CD4-positive, CD25-positive, alpha-beta regulatory T cell (primary cell): ENCODE measurements around the gene PARN. TPM values are rescaled to one million over a fixed set of nuclear protein-coding genes. Genes with fewer than 3 reads are reported as not detected.
"Not testable (repeated sequence)": the region's sequence is repeated elsewhere in the genome, so short reads cannot be mapped to it uniquely, and the experiment has no call there.

Experiments
- ATAC-seq, 2 donors: fragments of 150-1000 bp; cut with Tn5 transposase; one replicate each; pipeline ENCODE4 v1.10.0; 2021; ENCODE audit warnings: low read depth in 2 of 2, moderate number of reproducible peaks in 2 of 2, moderate library complexity in 1 of 2
- DNase-seq, 3 donors: peaks; one replicate each; pipeline versions ENCODE4 v3.0.0 to v3.0.0-alpha.2; 2012 to 2022; ENCODE audit warnings: mixed read lengths in 1 of 3
- H3K27ac ChIP-seq: one replicate; pipeline ENCODE4 v1.7.0; 2013; ENCODE audit warnings: mild to moderate bottlenecking, low read length; ENCODE audit not compliant: insufficient read depth, poor library complexity, severe bottlenecking
- H3K27me3 ChIP-seq: one replicate; pipeline ENCODE4 v1.7.0; 2013; ENCODE audit warnings: low read length; ENCODE audit not compliant: control insufficient read depth, insufficient read depth
- H3K36me3 ChIP-seq: one replicate; pipeline ENCODE4 v1.7.0; 2013; ENCODE audit warnings: mild to moderate bottlenecking, low read length, moderate library complexity; ENCODE audit not compliant: control insufficient read depth, insufficient read depth
- H3K4me1 ChIP-seq: 2 replicates; pipeline ENCODE4 v1.7.0; 2013; ENCODE audit warnings: mild to moderate bottlenecking, low read length; ENCODE audit not compliant: insufficient read depth, control insufficient read depth, poor library complexity, severe bottlenecking
- H3K4me3 ChIP-seq: one replicate; pipeline ENCODE4 v1.7.0; 2013; ENCODE audit warnings: low read depth, mild to moderate bottlenecking, low read length, moderate library complexity
- H3K9me3 ChIP-seq, 2 experiments: 1 replicate in 1 of 2; 2 replicates in 1 of 2; pipeline ENCODE4 v1.7.0; 2013; ENCODE audit warnings: low read length in 2 of 2, mild to moderate bottlenecking in 1 of 2, moderate library complexity in 1 of 2; ENCODE audit not compliant: control insufficient read depth in 2 of 2
- H3K27ac Mint-ChIP-seq, 3 donors: one replicate each; pipeline ENCODE4 v1.8.0; 2020 to 2022; ENCODE audit warnings: mild to moderate bottlenecking in 3 of 3, mixed read lengths in 3 of 3, moderate library complexity in 2 of 3
- H3K27me3 Mint-ChIP-seq: one replicate; pipeline ENCODE4 v1.8.0; 2022; ENCODE audit warnings: mild to moderate bottlenecking, mixed read lengths
- H3K36me3 Mint-ChIP-seq: one replicate; pipeline ENCODE4 v1.8.0; 2020; ENCODE audit warnings: mixed read lengths
- H3K4me1 Mint-ChIP-seq, 4 donors: one replicate each; pipeline ENCODE4 v1.8.0; 2020 to 2022; ENCODE audit warnings: mixed read lengths in 4 of 4, mild to moderate bottlenecking in 1 of 4
- H3K4me3 Mint-ChIP-seq, 4 donors: one replicate each; pipeline ENCODE4 v1.8.0; 2020 to 2022; ENCODE audit warnings: mild to moderate bottlenecking in 4 of 4, mixed read lengths in 4 of 4, moderate library complexity in 3 of 4
- H3K9me3 Mint-ChIP-seq, 7 donors: one replicate each; pipeline ENCODE4 v1.8.0; 2020 to 2022; ENCODE audit warnings: mixed read lengths in 7 of 7, mild to moderate bottlenecking in 3 of 7, moderate library complexity in 2 of 7
- polyA plus RNA-seq, 4 donors: library from polyadenylated mRNA; unstranded; fragments of 300-500 nt; fragmentation: Illumina TruSeq; gene quantifications; one replicate each; pipeline ENCODE4 v1.2.3, GENCODE V29; 2021
- total RNA-seq: library from RNA; stranded (reverse); gene quantifications from one replicate; pipeline ENCODE4 v1.2.3, GENCODE V29; 2022

The PARN gene
- total and polyA plus RNA-seq, 5 donors from 2014 or later, result 36.2 to 50.9 (median 46.6) TPM

DNA sequence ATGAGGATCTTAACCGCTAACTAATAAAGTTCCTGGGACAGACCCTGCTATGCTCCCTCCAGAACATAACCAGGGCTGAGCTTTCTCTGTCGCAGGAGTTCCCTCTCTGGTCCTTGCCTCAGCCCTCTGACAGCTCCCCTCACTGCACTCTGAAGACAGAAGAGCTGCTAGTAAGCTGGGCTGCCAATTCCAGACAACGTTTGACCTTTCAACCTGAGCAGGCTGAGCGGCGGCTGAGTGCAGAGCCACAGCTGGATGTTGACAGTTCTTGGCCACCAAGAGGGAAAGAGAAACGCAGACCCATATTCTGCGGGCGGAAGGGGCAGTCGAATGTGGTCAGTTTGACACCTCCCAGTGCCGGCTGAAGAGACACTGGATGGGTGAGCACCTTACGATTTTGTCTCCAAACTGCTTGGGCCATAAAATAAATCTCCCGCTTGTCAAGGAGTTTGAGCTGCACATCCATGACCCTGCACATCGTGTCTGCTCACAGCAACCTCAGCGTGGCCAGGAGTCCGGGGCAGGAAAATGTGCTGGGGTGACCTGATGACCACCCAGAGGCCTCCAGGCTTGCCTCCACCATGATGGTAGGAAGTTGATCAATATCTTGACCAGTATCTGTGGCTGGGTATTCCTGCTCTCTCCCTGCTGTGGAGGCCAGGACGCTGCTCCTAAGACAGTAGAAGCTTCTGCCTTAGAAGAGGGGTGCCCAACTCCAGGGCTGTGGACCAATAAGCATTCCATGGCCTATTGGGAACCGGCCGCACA is 209.2 kb downstream of the PARN start:
- Mint-ChIP-seq H3K27me3 (no peaks in the 10 kb centered on the region), H3K4me1 (no peaks in the 10 kb centered on the region), H3K27ac (no peak overlapping the region), H3K9me3 (peaks cover 0 to 7% (median 0%) of the 10 kb centered on the region in 7 donors), H3K36me3 (peaks cover 17% of the 10 kb centered on the region), H3K4me3 (no peak overlapping the region)
- no peaks in the 10 kb centered on the region for H3K4me1 ChIP-seq
- H3K9me3 ChIP-seq, result no peaks in the 10 kb centered on the region
- H3K36me3 ChIP-seq, result no peaks in the 10 kb centered on the region
- no peak for DNase-seq
- no peak overlapping the region for H3K27ac ChIP-seq
- no peak for ATAC-seq
- H3K27me3 ChIP-seq, result no peaks in the 10 kb centered on the region
- H3K4me3 ChIP-seq, result no peak overlapping the region

DNA sequence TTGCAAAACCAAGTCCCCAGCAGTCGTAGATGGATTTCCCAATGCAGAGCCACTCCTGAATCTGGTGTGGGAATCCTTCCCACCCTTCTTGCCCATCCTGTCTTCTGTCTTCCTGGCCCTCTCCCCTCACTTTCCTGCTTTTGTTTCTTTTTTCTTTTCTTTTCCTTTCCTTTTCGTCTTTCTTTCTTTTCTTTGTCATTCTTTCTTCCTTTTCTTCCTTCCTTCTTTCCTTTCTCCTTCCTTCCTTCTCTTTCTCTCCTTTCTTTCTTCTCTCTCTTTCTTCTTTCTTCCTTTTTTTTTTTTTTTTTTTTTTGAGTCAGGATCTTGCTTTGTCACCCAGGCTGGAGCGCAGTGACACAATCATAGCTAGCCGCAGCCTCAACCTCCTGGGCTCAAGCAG is 209.8 kb downstream of the PARN start:
- DNase-seq, H3K4me3 Mint-ChIP-seq: not testable (repeated sequence)
- H3K36me3 Mint-ChIP-seq, result peaks cover 17% of the 10 kb centered on the region

DNA sequence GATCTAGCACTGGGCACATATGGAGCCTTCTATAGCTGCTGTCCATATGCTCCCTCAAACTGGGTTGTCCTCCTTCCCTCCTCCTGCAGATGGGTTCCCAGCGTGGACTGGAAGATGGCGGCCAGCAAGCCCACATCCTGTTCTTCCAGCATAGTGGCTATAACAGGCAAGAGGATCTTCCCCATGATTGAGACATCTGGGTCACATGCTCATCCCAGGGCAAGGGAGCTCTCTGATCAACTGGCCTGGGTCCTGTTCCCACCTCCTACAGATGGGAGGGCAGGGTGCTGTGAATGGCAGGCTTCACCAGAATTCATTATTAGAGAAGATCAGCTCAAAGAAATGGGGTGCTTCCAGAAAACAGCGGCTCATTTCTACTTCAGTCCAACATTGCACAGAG is 210.2 kb downstream of the PARN start:
- ATAC-seq, result no peak
- no peak overlapping the region for H3K27ac Mint-ChIP-seq

More for the DNA sequence above, 209.8 kb downstream of the PARN start:
- H3K4me1 Mint-ChIP-seq, H3K9me3 ChIP-seq, H3K27me3 Mint-ChIP-seq, H3K4me3 ChIP-seq, H3K36me3 ChIP-seq, H3K27ac ChIP-seq, H3K27me3 ChIP-seq, H3K27ac Mint-ChIP-seq, ATAC-seq, H3K9me3 Mint-ChIP-seq, H3K4me1 ChIP-seq: not testable (repeated sequence)

DNA sequence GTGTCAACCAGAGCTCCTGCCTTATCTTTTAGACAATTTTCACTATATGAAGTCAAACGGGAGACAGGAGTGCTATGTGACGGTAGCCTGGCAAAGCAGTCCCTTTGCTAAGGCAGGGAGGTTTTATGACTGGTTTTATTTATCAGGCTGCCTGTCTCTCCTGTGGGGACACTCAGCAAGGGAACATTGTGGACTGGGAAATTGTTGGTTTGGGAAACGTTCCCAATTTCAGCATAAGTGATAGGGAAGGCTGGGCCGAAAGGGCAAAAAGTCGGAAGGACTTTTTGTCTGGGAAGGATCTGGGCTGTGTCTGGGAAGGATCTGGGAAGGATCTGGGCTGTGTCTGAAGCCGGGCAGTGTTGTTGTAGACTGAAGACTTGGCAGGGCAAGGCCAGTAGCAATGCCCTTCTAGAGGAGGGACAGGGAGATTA is 211.2 kb downstream of the PARN start:
- ATAC-seq, result no peak
- H3K9me3 ChIP-seq, result no peaks in the 10 kb centered on the region
- H3K36me3 ChIP-seq, result no peaks in the 10 kb centered on the region
- H3K27ac ChIP-seq, result no peak overlapping the region
- Mint-ChIP-seq H3K27ac (no peak overlapping the region), H3K36me3 (peaks cover 17% of the 10 kb centered on the region), H3K4me1 (no peaks in the 10 kb centered on the region), H3K27me3 (no peaks in the 10 kb centered on the region), H3K9me3 (peaks cover 0 to 7% (median 0%) of the 10 kb centered on the region in 7 donors), H3K4me3 (no peak overlapping the region)
- H3K4me3 ChIP-seq, result no peak overlapping the region
- no peaks in the 10 kb centered on the region for H3K4me1 ChIP-seq
- DNase-seq, result no peak
- no peaks in the 10 kb centered on the region for H3K27me3 ChIP-seq

More for the DNA sequence above, 210.2 kb downstream of the PARN start:
- Histone ChIP-seq H3K36me3 (no peaks in the 10 kb centered on the region), H3K4me1 (no peaks in the 10 kb centered on the region), H3K9me3 (no peaks in the 10 kb centered on the region), H3K27me3 (no peaks in the 10 kb centered on the region), H3K4me3 (no peak overlapping the region), H3K27ac (no peak overlapping the region)
- DNase-seq, result no peak
- Mint-ChIP-seq H3K27me3 (no peaks in the 10 kb centered on the region), H3K9me3 (peaks cover 0 to 7% (median 0%) of the 10 kb centered on the region in 7 donors), H3K36me3 (peaks cover 17% of the 10 kb centered on the region), H3K4me1 (no peaks in the 10 kb centered on the region), H3K4me3 (no peak overlapping the region)

DNA sequence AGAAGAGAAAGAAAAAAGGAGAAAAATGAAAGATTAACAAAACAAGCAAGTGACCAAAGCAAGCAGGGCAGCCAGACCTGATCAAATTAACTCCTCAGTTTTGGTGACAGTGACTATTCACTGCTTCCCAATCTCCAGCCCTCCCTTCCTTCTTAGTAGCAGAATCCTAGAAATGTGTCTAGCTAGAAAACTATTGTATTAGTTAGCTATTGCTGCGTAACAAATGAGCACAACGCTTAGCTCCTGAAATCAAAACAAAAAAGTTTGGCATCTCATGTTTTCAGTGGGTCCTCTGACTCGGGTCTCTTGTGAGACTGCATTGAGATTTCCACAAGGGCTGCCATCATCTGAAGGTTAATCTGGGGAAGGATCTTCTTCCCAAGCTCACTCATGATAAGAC is 213.9 kb downstream of the PARN start:
- Mint-ChIP-seq H3K4me3 (no peak overlapping the region), H3K36me3 (peaks cover 9% of the 10 kb centered on the region), H3K27me3 (no peaks in the 10 kb centered on the region), H3K9me3 (peaks cover 0 to 7% (median 0%) of the 10 kb centered on the region in 7 donors), H3K27ac (no peak overlapping the region), H3K4me1 (no peaks in the 10 kb centered on the region)
- H3K36me3 ChIP-seq, result no peaks in the 10 kb centered on the region
- no peak overlapping the region for H3K27ac ChIP-seq
- no peaks in the 10 kb centered on the region for H3K27me3 ChIP-seq
- H3K4me1 ChIP-seq, result no peaks in the 10 kb centered on the region
- no peak overlapping the region for H3K4me3 ChIP-seq
- DNase-seq (no peak), ATAC-seq (no peak)
- no peaks in the 10 kb centered on the region for H3K9me3 ChIP-seq

DNA sequence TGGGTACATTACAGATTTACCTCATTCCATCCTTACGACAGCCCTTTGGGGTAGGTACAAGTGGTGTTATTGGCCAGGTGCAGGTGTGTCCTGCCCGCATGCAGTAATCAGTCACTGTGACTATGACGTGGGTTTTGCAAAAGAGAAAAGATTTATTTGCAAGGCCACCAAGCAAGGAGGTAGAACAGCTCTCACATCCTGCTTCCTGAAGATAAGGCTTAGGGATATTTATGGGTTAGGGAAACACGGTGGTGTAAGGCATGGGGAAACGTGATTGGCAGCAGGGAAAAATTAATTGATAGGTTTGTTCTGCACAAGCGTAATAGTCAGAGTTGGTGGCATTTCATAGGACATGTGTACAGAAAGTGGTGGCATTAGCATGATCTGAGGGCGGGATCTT is 214.8 kb downstream of the PARN start:
- no peaks in the 10 kb centered on the region for H3K27me3 Mint-ChIP-seq
- no peaks in the 10 kb centered on the region for H3K27me3 ChIP-seq
- H3K4me1 Mint-ChIP-seq, result no peaks in the 10 kb centered on the region
- H3K4me3 ChIP-seq, result no peak overlapping the region
- H3K27ac Mint-ChIP-seq, result peak overlapping the region in 1 of 3 donors; percentile 29
- H3K36me3 ChIP-seq, result no peaks in the 10 kb centered on the region
- peaks cover 0 to 7% (median 0%) of the 10 kb centered on the region in 7 donors for H3K9me3 Mint-ChIP-seq
- H3K36me3 Mint-ChIP-seq, result peaks cover 9% of the 10 kb centered on the region
- no peak overlapping the region for H3K27ac ChIP-seq
- no peaks in the 10 kb centered on the region for H3K4me1 ChIP-seq
- H3K9me3 ChIP-seq, result no peaks in the 10 kb centered on the region
- DNase-seq, result no peak
- H3K4me3 Mint-ChIP-seq, result no peak overlapping the region
- no peak for ATAC-seq

DNA sequence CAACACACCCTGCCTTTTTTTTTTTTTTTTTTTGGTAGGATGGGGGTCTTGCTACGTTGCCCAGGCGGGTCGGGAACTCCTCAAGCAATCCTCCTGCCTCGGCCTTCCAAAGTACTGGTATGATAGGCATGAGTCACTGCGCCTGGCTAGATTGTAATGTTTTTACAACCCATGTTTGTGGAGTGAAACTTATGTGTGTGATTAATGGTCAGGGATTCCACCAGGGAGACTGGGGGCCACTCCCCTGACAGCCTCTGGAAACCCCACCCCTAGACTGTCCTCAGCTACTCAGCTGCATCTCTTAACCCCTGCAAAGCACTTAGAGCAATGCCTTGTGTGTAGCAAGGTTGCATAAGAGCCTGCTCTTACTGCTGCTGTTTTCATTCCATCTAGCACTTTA is 220.5 kb downstream of the PARN start:
- Mint-ChIP-seq H3K9me3 (no peaks in the 10 kb centered on the region), H3K4me3 (no peak overlapping the region), H3K4me1 (no peaks in the 10 kb centered on the region), H3K27me3 (no peaks in the 10 kb centered on the region), H3K27ac (no peak overlapping the region), H3K36me3 (no peaks in the 10 kb centered on the region)
- Histone ChIP-seq H3K27ac (no peak overlapping the region), H3K4me3 (no peak overlapping the region), H3K9me3 (no peaks in the 10 kb centered on the region), H3K4me1 (no peaks in the 10 kb centered on the region), H3K36me3 (no peaks in the 10 kb centered on the region), H3K27me3 (no peaks in the 10 kb centered on the region)
- DNase-seq (no peak), ATAC-seq (no peak)

DNA sequence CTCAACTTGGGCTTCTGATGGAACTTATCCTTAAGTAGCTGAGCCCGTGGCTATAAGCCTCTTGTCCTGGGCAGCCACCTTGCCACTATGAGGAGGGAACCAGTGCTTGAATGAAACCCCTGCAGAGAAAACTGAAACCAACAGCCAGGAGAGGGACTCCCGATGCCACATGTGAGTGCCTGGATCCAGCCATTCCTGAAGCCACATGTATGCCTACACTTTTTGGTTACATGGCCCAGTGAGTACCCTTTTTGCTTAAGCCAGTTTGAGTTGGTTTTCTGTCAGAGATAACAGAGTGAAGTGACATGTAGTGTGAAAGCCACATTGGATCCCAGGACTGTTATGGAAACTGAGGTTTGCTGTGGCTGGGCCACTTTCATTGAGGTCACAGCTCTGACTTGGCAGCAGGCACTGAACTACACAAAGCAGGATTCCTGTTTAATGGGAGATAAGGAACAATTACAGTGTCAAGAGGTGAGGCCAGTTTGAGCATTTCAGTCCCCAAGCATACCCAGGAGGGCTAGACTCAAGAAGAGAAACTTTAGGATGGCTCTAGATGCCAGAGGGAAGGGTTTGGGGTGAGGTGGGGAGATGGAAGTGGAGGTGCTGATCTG is 222.2 kb downstream of the PARN start:
- no peak overlapping the region for H3K4me3 ChIP-seq
- Mint-ChIP-seq H3K36me3 (no peaks in the 10 kb centered on the region), H3K4me1 (no peaks in the 10 kb centered on the region), H3K9me3 (no peaks in the 10 kb centered on the region), H3K27me3 (no peaks in the 10 kb centered on the region), H3K27ac (no peak overlapping the region), H3K4me3 (no peak overlapping the region)
- H3K27ac ChIP-seq, result no peak overlapping the region
- no peaks in the 10 kb centered on the region for H3K36me3 ChIP-seq
- no peaks in the 10 kb centered on the region for H3K9me3 ChIP-seq
- H3K27me3 ChIP-seq, result no peaks in the 10 kb centered on the region
- DNase-seq, result no peak
- no peaks in the 10 kb centered on the region for H3K4me1 ChIP-seq
- ATAC-seq, result no peak
